ENCODE data around the gene ABI3.
A peak's percentile ranks its signal among the peaks of the same experiment; 100 is the strongest.
"Not testable (repeated sequence)": the region's sequence is repeated elsewhere in the genome, so short reads cannot be mapped to it uniquely, and the experiment has no call there.

The ABI3 gene

GRCh38 chr17:49210158-49211029 lies at the start of gene ABI3, which contains the start of gene GNGT2:
TSS of gene ABI3 (plus strand) at chr17:49210707. CDS start at chr17:49210725, 18 bp downstream.
TSS of gene GNGT2 (minus strand) at chr17:49210574. CDS start at chr17:49207422, 3,152 bp downstream.
- DNase-seq (ENCODE audit: insufficient read length, low spot score) (peak; percentile 81), FAIRE-seq (peak; percentile 54)

GRCh38 chr17:49162866-49163265 lies 47.6 kb upstream of the ABI3 start:
- FAIRE-seq (no peak), DNase-seq (ENCODE audit: insufficient read length, low spot score) (no peak)

GRCh38 chr17:49165143-49165542 lies 45.4 kb upstream of the ABI3 start:
- DNase-seq (ENCODE audit: insufficient read length, low spot score) (no peak), FAIRE-seq (no peak)

GRCh38 chr17:49168706-49169105 lies 41.8 kb upstream of the ABI3 start:
- DNase-seq (ENCODE audit: insufficient read length, low spot score) (no peak), FAIRE-seq (no peak)

- DNase-seq (ENCODE audit: insufficient read length, low spot score) (no peak), FAIRE-seq (no peak)
These were observed 40.3 kb upstream of the ABI3 start for GRCh38 chr17:49170216-49170615.

- FAIRE-seq; DNase-seq (ENCODE audit: insufficient read length, low spot score): not testable (repeated sequence)
These were observed 39.8 kb upstream of the ABI3 start for GRCh38 chr17:49170711-49171110.

- FAIRE-seq; DNase-seq (ENCODE audit: insufficient read length, low spot score): not testable (repeated sequence)
These were observed 34.5 kb upstream of the ABI3 start for GRCh38 chr17:49175978-49176377.

- DNase-seq (ENCODE audit: insufficient read length, low spot score) (peak; percentile 78), FAIRE-seq (no peak)
These were observed 30.2 kb upstream of the ABI3 start for GRCh38 chr17:49180303-49180702.

GRCh38 chr17:49180998-49181635 lies 29.4 kb upstream of the ABI3 start:
- DNase-seq (ENCODE audit: insufficient read length, low spot score), result no peak
- no peak for FAIRE-seq

- FAIRE-seq, result no peak
These were observed 27.2 kb upstream of the ABI3 start for GRCh38 chr17:49183341-49183740.

GRCh38 chr17:49183801-49184200 lies 26.7 kb upstream of the ABI3 start:
- FAIRE-seq, result no peak
- no peak for DNase-seq (ENCODE audit: insufficient read length, low spot score)

More at GRCh38 chr17:49183341-49183740, 27.2 kb upstream of the ABI3 start:
- no peak for DNase-seq (ENCODE audit: insufficient read length, low spot score)

GRCh38 chr17:49184522-49184921 lies 26.0 kb upstream of the ABI3 start:
- not testable (repeated sequence) for FAIRE-seq

GRCh38 chr17:49185381-49185780 lies 25.1 kb upstream of the ABI3 start:
- DNase-seq (ENCODE audit: insufficient read length, low spot score); FAIRE-seq: not testable (repeated sequence)

More at GRCh38 chr17:49184522-49184921, 26.0 kb upstream of the ABI3 start:
- DNase-seq (ENCODE audit: insufficient read length, low spot score), result not testable (repeated sequence)

GRCh38 chr17:49187301-49187700 lies 23.2 kb upstream of the ABI3 start:
- FAIRE-seq, result no peak
- no peak for DNase-seq (ENCODE audit: insufficient read length, low spot score)

- FAIRE-seq, result peak; percentile 38
- no peak for DNase-seq (ENCODE audit: insufficient read length, low spot score)
These were observed 19.6 kb upstream of the ABI3 start for GRCh38 chr17:49190932-49191331.

GRCh38 chr17:49191409-49191916 lies 19.0 kb upstream of the ABI3 start:
- FAIRE-seq, result no peak
- DNase-seq (ENCODE audit: insufficient read length, low spot score), result no peak

- FAIRE-seq (peak; percentile 65), DNase-seq (ENCODE audit: insufficient read length, low spot score) (peak; percentile 76)
These were observed 18.4 kb upstream of the ABI3 start for GRCh38 chr17:49191917-49192741.

GRCh38 chr17:49193513-49194296 lies 16.8 kb upstream of the ABI3 start:
- FAIRE-seq, result peak; percentile 58
- peak; percentile 83 for DNase-seq (ENCODE audit: insufficient read length, low spot score)

- DNase-seq (ENCODE audit: insufficient read length, low spot score) (no peak), FAIRE-seq (no peak)
These were observed 16.3 kb upstream of the ABI3 start for GRCh38 chr17:49194297-49194607.

- DNase-seq (ENCODE audit: insufficient read length, low spot score), result no peak
- no peak for FAIRE-seq
These were observed 14.8 kb upstream of the ABI3 start for GRCh38 chr17:49195751-49196150.
